IPS-18c (cell line): ENCODE data around the gene EPB41L2.

Source experiments
- H3K4me3 ChIP-seq: 2 replicates; pipeline ENCODE4 v1.7.0; 2013; ENCODE audit warnings: low read depth, mild to moderate bottlenecking, low read length, moderate library complexity; ENCODE audit not compliant: insufficient read depth
- H3K9me3 ChIP-seq: one replicate; pipeline ENCODE4 v1.6.1; 2013; ENCODE audit warnings: mild to moderate bottlenecking, low read length, moderate library complexity; ENCODE audit not compliant: control insufficient read depth, insufficient read depth

EPB41L2 gene

DNA sequence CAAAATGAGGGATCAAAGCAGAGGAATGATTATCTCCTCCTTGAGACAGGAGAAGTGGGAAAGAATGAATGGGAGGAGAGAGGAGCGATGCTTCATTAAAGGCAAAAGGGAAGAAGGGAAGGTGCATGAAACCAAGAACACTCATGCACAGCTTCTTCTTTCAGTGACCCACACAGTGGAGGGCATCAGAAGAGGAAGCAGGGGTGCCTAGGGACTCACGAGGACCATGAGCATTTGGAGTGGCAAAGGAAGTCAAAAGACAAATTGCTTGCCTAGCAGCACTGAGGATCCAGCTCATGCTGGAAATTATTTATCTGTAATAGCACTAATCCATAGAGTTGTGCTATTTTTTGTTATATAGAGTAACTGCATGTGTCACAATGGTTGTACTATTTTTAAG lies 169.8 kb downstream of the EPB41L2 start:
- Histone ChIP-seq H3K9me3 (no peaks in the 10 kb centered on the region), H3K4me3 (no peak overlapping the region)

DNA sequence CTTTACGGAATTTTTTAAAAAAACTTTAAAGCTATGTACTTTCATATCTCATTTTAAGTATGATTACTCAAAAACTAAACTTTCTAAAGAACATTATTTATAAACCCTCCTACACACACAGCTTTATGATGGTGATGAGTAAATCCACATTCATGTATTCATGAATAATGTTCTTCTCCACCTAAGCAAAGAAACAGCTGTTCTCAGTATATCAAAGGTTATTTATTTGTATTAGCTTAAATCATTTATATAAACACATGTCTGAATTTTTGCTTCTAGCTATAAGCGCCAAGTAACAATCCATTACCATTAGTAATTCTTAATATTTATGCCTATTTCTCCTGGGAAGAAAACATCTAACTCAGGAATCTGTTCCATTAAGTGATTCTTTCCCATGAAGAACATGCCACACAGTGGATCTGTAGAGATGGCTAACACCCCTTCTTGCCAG lies 172.5 kb downstream of the EPB41L2 start:
- H3K9me3 ChIP-seq: no peaks in the 10 kb centered on the region
- H3K4me3 ChIP-seq: no peak overlapping the region

DNA sequence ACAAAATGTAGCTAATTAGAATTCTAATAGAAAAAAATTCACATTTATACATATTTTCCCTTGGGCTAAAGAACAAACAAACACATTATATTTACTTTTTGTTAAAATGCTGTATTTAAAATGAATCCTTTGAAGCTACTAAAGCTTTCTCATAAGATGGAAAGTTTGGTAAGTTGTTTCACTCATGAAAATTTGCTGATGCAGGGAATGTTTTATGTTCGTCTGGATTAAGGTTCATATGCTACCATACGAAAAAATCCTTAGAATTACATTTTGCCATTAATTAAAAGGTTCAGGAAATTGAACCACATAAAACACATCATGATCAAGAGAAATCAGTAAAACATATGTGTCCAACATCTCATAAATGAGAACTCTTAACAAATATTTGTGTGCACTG lies 173.6 kb downstream of the EPB41L2 start:
- Histone ChIP-seq H3K4me3 (no peak overlapping the region), H3K9me3 (no peaks in the 10 kb centered on the region)

- no peak overlapping the region for H3K4me3 ChIP-seq
- H3K9me3 ChIP-seq: no peaks in the 10 kb centered on the region
Measured at GRCh38 chr6:130888246-130888645, 174.8 kb downstream of the EPB41L2 start.

DNA sequence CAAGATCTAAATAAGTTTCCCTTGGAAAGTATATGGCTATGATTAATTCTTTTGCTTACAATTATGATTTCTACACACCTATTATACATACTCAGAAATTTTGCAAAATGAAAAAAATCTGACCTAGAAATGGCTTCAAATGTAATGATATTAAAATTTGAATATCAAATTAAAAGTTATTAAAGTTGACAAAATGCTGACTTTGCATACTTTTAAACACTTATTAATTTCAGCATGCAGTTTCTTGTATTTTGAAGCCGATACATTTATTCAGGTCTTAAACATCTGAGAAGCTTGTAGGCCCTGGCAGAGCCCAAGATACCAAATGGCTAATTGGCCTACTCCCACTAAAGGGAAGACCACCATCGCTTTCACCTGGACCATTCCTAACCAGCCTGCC lies 176.1 kb downstream of the EPB41L2 start:
- H3K4me3 ChIP-seq: no peak overlapping the region
- H3K9me3 ChIP-seq: no peaks in the 10 kb centered on the region

DNA sequence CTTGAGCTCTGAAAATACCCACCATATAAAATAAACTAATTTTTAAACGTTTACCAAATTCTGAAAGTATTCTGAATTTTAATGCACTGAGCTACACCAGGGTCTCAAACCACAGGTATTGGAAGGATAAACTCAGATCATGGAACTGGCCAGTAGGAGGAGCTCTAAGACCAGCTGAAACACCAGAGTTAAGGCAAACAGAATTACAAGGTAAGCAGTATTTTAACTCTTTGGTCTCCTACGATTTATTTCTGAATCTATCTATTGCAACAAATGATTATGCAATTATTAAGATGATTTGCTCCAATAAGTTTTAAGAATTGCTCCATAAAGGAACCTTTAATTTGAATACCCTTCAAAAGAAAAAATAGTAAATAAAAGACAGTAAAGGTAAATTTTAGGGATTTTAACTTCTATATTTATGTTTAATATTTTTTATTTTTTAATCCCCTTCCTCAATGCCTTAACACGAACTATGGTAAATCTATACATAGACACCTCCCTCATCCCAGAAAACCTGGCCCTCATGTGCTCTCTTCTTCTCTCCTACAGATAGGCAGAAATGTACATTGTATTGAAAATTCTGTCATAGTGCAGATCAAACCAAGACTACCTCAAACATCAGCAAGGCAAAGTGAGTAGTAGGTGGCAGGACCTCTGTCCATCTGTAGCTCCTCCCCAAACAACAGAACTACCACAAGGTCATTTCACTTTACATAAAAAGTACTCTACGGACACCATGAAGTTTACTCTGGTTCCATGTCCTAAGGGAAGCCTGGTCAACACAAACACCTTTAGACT lies 177.5 kb downstream of the EPB41L2 start:
- no peak overlapping the region for H3K4me3 ChIP-seq
- no peaks in the 10 kb centered on the region for H3K9me3 ChIP-seq

DNA sequence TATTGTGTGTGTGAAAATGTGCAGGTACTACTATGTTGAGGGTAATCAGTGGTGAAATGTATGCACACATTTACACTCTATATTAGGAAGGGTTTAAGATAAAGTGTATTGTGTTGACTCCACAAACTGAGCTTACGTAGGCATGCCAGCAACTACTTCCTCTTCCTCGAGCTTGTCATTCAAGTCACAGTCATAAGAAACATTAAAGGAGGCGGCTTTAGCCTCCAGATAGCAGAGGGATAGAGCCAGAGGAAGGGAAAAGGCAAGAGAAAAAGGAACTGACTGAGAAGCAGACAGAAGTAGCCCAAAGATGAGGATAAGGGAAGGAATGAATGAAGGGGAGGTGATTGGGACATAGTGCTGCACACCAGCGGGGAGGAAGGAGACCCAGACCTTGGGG lies 180.7 kb downstream of the EPB41L2 start:
- H3K4me3 ChIP-seq: no peak overlapping the region

GRCh38 chr6:130879826-130880225 lies 183.2 kb downstream of the EPB41L2 start:
- H3K9me3 ChIP-seq: no peaks in the 10 kb centered on the region
- H3K4me3 ChIP-seq: no peak overlapping the region

More for the DNA sequence above, 180.7 kb downstream of the EPB41L2 start:
- H3K9me3 ChIP-seq: no peaks in the 10 kb centered on the region

DNA sequence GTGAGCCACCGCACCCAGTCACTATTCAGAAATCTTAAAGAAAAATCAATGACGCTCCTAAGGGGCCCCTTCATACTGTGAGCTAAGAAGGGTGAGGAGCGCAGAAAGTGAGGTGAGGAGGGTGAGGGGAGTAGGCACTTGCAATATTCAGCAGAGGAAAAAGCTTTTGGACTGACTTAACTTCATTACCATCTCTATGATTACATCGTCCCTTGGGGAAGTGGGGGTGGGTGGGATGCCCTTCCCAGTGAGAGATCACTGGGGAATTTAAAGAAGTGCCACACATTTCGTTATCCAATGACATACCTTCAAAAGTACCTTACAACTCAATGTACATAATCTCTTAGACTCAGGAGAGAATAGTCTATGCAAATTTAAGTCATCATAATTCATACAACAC lies 189.3 kb downstream of the EPB41L2 start:
- Histone ChIP-seq H3K9me3 (no peaks in the 10 kb centered on the region), H3K4me3 (no peak overlapping the region)

DNA sequence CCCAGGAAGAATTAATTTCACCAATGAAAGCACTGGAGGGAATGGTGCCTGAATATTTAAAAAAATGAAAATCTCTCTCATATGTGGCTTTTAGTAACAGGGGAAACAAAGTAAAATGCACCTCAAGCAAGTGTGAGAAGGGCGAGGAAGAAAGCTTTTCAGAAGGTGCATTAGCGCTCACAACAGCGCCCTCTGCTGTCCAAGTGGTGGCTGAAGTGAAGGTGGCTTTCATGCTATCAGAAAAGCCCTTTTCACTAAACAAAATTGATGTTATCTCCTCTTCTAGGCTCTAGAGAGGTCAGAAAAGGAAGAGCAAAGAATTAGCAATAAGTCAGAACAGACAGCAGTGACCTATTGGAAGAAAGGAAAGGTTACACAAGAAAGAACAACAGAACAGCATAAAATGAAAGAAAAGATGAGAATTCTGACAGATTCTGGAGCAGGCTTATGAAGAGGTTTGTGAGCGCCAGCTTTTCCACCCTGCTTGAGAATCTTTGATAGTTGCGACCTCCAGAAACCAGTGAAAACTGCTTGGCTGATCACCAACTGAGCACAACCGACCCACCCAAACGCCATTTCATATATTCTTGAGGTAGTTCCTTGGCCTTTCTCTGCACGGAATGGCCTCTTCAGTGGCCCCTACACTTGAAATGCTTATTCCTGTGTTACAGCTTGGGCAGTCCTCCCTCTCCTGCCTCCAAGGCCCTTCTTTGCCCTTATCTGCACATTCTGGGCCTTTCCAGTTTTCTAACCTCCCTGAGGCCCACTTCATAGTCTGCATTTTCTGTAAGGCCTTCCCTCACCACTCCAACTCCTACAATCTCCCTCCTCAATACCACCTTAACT lies 190.6 kb downstream of the EPB41L2 start:
- H3K9me3 ChIP-seq: no peaks in the 10 kb centered on the region
- no peak overlapping the region for H3K4me3 ChIP-seq

- Histone ChIP-seq H3K9me3 (no peaks in the 10 kb centered on the region), H3K4me3 (no peak overlapping the region)
Measured at GRCh38 chr6:130870179-130870880, 192.7 kb downstream of the EPB41L2 start.

- no peaks in the 10 kb centered on the region for H3K9me3 ChIP-seq
- H3K4me3 ChIP-seq: no peak overlapping the region
Measured at GRCh38 chr6:130869681-130870080, 193.4 kb downstream of the EPB41L2 start.

DNA sequence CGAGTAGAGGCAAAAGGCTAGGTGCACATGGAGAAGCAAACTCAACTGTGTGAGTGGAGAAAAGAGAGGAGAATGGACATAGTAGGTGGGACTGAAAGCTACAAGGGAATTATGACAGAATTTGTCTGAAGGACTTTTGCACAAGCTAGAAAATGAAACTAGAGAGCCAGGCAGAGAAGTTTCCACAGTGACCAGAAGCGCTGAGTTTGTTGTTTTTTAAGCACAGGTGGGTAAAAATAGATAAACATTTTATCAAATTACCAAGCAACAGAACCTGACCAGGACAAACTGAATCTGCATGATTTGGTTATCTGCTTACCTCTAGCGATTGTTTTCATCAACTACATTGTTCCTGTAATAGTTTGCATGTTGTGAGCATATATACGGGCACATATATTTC lies 197.3 kb downstream of the EPB41L2 start:
- no peak overlapping the region for H3K4me3 ChIP-seq
- H3K9me3 ChIP-seq: no peaks in the 10 kb centered on the region

- no peaks in the 10 kb centered on the region for H3K9me3 ChIP-seq
- no peak overlapping the region for H3K4me3 ChIP-seq
Measured at GRCh38 chr6:130864344-130864743, 198.7 kb downstream of the EPB41L2 start.

DNA sequence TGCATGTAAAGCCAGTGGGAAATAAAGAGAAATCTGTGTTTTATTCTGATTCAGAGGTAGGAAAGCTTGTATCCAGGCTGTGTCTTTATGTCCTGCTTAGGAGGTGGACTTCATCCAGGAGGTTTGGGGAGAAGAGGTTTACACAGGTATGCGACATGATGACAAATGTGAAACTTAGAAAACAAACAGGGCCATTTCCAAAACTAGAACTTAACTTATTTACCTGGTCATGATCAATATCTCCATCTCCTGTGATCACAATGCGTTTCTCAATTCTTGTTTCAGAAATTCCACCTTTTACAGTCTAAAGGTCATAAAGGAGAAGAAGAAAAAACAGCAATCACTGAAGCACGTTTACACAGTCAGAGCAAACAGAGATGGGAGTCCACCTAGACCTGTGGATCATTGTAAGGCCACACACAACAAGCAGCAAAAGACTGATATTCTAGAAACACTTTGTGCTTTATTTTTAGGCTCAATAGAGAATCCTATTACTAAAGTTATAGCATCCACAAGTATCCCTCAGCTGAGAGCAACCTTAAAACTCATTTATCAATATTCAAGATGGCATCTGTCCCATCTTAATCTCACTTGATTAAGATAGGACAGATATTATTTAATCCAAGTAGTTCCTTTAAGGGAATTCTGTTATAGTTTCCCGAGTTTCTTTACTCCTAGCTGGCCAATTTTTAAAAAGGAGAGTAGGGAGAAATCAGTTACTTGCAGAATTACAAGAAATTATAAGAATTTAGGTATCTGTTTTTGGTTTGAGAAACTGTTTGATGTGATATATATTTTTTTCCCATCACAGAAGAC lies 199.4 kb downstream of the EPB41L2 start:
- H3K9me3 ChIP-seq: no peaks in the 10 kb centered on the region
- H3K4me3 ChIP-seq: no peak overlapping the region

DNA sequence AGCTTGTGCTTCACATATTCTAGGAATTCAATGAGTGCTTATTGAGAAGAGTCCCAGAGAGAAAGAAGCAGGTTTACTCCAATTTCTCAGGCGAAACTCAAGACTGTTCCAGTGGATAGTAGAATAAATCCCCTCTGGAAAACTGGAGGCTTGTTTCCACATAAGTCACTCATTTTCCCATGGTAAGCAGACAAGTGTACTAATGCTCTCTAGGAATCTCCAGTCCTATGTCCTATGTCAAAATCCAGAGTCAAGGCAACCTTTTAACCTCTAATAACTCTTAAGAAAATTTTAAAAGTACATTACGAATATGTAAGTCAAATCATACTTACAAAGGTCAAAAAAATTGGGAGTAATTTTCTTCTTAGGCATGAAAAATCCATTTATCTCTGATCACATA lies 200.7 kb downstream of the EPB41L2 start:
- Histone ChIP-seq H3K9me3 (no peaks in the 10 kb centered on the region), H3K4me3 (no peak overlapping the region)
